AG10803 (cell line): ENCODE results near the gene ETV3L.
A peak's percentile ranks its signal among the peaks of the same experiment; 100 is the strongest.
"Not testable (repeated sequence)": the region's sequence is repeated elsewhere in the genome, so short reads cannot be mapped to it uniquely, and the experiment has no call there.

Experiments used
- DNase-seq: peaks from one replicate; pipeline ENCODE4 v3.0.0; 2010; ENCODE audit warnings: low read depth
- H3K4me3 ChIP-seq: 2 replicates; pipeline ENCODE4 v1.5.1; 2011; ENCODE audit warnings: mild to moderate bottlenecking, low read length, control low read depth
- TF ChIP-seq, protein P1 (sequence below): conservative IDR thresholded peaks from 2 replicates; pipeline ENCODE4 v1.5.1; 2011; ENCODE audit warnings: mild to moderate bottlenecking, low read length, control low read depth, inconsistent platforms

ETV3L gene

DNA sequence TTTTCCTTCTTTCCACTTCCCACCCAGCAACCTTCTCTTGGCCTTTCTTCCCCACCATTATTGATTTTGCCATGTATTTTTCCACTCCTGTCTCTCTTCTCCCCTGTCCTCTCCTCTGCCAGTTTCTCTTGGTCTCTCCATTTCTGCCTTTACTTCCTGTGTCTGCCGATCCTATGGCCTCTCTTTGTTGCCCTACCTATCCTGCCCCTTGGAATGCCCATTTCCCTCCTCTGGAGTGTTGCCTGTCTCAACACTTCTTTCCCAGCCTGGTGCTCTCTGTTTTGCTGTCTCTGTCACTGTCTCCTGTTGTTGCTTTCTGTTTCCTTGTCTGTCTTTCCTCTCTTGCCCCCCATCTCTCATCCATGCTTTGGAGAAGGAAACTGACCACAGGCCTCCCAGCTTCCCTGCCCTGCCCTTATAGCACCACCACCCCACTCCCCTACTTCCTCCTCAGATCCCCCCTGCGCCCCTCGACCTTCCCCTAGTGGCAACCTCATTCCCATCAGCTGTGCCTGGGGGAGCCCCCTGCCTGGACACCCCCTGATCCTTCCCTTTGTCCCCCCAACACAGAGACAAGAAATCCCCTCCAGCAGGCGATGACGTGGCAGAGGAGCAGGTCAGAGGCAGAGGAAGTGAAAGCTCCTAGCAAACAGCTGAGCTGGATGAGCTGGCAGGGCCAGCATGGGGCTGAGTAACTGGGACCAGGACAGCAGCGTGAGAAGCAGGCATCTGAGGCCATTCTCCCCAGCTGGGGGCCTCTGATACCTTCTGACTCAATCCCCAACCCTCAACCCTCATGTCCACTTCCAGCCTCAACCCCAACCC, 6.6 kb upstream of the ETV3L start:
- H3K4me3 ChIP-seq = no peak overlapping the region
- peak; percentile 79 for DNase-seq
- TF ChIP-seq, protein P1, sequence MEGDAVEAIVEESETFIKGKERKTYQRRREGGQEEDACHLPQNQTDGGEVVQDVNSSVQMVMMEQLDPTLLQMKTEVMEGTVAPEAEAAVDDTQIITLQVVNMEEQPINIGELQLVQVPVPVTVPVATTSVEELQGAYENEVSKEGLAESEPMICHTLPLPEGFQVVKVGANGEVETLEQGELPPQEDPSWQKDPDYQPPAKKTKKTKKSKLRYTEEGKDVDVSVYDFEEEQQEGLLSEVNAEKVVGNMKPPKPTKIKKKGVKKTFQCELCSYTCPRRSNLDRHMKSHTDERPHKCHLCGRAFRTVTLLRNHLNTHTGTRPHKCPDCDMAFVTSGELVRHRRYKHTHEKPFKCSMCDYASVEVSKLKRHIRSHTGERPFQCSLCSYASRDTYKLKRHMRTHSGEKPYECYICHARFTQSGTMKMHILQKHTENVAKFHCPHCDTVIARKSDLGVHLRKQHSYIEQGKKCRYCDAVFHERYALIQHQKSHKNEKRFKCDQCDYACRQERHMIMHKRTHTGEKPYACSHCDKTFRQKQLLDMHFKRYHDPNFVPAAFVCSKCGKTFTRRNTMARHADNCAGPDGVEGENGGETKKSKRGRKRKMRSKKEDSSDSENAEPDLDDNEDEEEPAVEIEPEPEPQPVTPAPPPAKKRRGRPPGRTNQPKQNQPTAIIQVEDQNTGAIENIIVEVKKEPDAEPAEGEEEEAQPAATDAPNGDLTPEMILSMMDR = no peak

DNA sequence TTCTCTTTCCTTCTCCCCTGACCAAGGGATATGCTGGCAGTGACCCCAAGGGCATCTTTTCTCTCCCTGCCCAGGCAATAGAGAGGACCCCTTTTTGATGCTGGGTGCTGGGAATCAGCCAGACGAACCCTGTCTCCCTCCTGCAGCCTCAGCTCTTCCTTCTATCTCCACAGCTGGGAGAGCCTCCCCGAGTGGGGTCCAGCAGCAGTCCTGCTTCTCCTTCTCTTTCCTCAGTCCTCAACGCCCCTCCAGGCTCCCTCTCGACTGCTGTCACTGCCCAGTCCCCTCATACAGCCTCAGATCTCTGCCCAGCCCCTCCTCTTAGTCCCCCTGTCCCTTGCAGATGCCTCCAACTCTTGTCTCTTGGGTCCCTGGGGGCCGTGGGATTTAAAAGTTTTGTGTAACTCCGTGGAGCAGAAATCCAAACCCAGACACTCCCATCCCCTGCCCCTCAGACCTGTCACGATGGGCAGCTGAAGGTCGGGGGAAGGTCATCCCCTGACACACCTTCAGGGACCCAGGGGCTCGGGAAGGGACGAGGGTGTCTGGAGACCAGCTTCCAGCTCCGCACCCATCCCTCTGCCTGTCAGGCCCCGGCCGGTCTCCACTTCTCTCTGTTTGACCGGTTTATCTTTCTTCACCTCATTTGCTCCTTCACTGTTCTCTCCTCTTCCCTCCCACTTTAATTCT, 5.8 kb upstream of the ETV3L start:
- no peak overlapping the region for H3K4me3 ChIP-seq
- TF ChIP-seq, protein P1 = no peak
- DNase-seq = no peak

DNA sequence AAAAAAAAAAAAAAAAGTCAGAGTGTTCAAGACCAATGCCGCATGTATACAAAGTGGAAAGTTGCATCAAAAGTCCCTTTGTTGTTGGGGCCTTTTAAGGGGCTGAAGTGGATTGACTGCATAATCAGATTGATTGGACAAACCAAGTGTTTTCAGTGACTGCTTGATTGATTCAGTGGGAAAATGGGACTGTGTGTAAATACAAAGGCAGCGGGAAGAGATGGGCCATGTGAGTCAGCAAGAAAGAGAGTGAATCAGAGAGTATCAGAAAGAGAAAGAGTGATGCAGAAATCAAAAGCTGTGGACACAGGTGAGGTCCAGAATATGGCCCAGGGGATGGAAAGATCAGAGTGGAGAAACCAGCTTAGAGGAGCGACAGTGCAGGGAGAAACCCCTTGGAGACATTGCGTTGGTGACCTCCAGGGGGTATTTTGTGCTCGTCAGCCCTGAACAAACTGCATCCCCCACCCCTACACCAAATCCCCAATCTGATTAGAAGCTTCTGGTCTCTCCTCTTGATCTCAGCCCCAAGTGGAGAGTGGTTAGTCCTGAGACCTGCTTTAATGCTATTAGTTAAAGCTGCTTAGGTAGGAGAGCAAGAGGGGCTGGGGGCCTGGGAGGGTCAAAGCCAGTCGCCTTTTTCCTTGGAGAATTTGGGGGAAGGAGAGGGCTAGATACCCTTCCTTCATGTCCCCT, 5.1 kb upstream of the ETV3L start:
- no peak overlapping the region for H3K4me3 ChIP-seq
- no peak for DNase-seq
- TF ChIP-seq, protein P1 = no peak

DNA sequence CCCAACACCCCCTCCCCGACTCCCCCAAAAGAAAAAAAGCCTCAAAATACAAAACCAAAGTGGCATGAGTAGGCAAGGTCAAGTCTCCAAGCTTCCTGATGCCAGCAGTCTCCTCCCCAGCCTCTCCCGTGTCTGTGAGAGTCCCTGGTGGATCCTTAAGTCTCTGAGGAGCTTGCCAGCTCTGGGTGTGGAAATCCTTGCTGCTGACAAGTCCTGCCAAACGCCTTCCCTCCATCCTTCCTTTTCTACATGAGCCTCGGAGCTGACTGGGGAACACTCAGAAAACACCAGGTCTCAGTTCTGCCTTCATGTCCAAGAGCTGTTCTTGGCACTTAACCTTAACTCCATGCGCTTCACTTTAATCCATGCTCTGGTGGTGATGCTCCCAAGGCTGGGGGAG, 3.7 kb upstream of the ETV3L start:
- TF ChIP-seq, protein P1 = no peak
- no peak for DNase-seq
- H3K4me3 ChIP-seq = no peak overlapping the region

DNA sequence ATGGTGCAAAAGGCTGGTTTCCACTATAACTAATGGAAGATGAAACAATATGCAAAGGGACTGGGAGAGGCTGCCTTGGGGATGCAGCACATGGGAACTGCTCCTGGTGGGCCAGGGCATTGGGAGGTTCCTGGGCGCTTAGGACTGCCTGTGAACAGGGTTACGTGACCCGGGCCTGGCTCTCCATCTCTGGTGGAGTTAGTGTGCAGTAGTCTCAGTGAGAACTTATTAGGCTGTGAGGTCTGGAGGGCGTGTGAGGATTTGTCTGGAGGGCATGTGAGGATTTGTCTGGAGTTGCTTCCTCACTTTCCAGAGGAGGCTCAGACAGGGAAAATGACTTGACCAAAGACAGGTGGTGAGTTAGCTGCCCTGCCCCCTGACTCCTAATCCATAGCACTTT, 1.5 kb upstream of the ETV3L start:
- no peak for DNase-seq
- TF ChIP-seq, protein P1 = no peak

DNA sequence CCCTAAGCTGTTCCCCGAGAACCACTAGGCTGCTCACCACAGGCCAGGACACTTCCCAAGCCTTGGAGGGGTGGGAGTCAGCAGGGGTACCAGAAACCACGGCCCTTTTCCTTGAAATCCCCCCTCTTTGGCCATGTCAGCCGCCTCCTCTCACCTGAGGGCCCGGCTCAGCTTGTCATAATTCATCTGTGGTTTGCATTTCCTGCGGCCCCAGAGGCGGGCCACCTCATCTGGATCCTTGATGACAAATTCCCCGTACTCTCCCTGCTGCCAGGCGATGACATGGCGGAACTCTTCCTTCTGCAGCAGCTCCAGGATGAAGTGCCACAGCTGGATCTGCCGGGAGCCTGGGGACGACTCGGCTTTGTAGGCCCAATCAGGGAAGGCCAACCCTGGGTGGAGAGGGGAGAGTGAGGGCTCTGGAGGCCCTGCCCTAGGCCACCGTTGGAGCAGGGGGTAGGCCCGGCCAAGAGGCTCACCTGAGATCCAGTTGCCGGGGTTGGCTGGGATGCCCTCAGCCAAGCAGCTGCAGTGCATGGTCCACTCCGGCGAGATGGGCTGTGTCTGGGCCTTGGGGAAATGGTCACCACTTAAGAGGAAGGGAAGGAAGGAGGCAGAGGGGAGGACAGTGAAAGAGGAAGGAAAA, 498 bp downstream of the ETV3L start:
- H3K4me3 ChIP-seq, DNase-seq: not testable (repeated sequence)

More for the DNA sequence above, 1.5 kb upstream of the ETV3L start:
- H3K4me3 ChIP-seq = no peak overlapping the region

DNA sequence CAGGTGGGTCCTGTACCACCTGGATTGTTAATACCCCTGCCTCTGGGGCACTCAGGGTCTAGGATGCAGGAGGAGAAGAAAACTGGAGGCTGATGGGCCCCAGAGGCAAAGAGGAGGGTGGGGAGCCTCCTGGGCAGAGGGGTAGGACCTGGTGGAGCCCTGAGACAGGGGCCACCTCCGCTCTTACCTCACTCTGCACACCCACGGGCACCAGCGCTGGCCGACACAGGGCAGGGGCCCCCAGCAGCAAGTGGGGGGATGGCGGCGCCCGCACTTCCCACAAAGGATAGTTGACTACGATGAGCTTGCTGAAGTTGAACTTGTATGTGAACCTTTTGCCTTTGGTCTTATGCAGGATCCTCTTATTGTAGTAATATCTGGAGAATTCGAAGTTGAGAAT, 1.1 kb downstream of the ETV3L start:
- DNase-seq = no peak
- TF ChIP-seq, protein P1 = no peak
- no peak overlapping the region for H3K4me3 ChIP-seq
